ENCODE measurements around the gene LINS1.

- TF ChIP-seq POLR2AphosphoS5 (IDR thresholded peaks at IDR 0.05), result no peak
- TF ChIP-seq CTCF (IDR thresholded peaks at IDR 0.05), result no peak
- no peak for TF ChIP-seq POLR2A (IDR thresholded peaks at IDR 0.05; ENCODE audit: low read depth)
- TF ChIP-seq EP300 (IDR thresholded peaks at IDR 0.05), result no peak
Observed at GRCh38 chr15:100571592-100572167, 30.3 kb downstream of the LINS1 start.
